Tibial nerve (tissue), 4 donors: ENCODE measurements around the gene SLC25A4.

Experiments
- EP300 ChIP-seq, 2 donors: sonication (generic); formaldehyde crosslinking; IDR thresholded peaks; one replicate each; pipeline ENCODE4 v1.6.1; 2017; ENCODE audit warnings: antibody characterized with exemption in 2 of 2, mild to moderate bottlenecking in 1 of 2
- TF ChIP-seq, protein P1 (sequence below), 5 experiments: fragments of 200-600 bp in 3 of 5; fragments of 450-650 bp in 2 of 5; sonication (generic) in 3 of 5; IDR thresholded peaks; one replicate each; pipeline ENCODE4 v1.5.1; 2016 to 2019; ENCODE audit warnings: antibody characterized with exemption in 5 of 5, mild to moderate bottlenecking in 3 of 5, moderate library complexity in 2 of 5

DNA sequence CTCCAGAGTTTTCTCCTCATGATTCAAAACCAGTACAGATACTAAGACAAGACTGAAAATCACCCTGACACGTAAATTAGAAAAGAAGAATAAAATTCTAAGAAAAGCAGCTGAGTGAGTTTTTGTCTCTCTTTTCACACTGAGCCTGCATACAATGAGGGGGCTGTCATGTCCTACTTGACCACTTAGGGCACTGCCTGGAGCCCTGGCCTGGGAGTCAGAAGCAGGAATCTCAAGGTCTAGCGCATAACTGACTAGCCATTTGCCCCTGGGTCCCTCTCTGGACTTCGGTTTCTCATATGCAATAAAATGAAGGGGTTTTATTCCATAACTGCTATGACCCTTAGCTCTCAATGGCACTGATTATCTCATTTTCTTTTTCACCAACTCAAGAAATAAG, 36.7 kb upstream of the SLC25A4 start:
- TF ChIP-seq EP300 (IDR thresholded peaks at IDR 0.05) = no peak
- TF ChIP-seq, protein P1, sequence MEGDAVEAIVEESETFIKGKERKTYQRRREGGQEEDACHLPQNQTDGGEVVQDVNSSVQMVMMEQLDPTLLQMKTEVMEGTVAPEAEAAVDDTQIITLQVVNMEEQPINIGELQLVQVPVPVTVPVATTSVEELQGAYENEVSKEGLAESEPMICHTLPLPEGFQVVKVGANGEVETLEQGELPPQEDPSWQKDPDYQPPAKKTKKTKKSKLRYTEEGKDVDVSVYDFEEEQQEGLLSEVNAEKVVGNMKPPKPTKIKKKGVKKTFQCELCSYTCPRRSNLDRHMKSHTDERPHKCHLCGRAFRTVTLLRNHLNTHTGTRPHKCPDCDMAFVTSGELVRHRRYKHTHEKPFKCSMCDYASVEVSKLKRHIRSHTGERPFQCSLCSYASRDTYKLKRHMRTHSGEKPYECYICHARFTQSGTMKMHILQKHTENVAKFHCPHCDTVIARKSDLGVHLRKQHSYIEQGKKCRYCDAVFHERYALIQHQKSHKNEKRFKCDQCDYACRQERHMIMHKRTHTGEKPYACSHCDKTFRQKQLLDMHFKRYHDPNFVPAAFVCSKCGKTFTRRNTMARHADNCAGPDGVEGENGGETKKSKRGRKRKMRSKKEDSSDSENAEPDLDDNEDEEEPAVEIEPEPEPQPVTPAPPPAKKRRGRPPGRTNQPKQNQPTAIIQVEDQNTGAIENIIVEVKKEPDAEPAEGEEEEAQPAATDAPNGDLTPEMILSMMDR (IDR thresholded peaks at IDR 0.05) = no peak
